ENCODE measurements around the gene BAIAP2.

DNA sequence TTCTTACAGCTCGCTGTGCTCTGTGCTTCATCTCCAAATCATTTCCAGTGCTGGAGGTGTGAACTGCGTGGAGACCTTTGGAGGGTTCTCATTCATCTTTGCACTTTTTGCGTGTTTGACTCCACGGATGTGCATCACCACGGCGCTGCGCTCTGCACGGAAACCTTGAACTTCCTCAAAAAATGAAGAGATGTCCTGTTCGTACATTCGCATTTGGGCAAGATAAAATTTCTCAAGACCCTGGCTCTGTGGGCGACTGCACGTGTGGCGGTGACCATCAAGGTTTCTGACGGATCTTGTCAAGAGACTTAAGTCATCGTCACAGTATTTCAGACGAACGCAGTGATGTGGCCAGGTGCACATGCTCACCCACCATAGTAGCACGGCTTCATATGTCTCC lies 120.0 kb downstream of the BAIAP2 start:
- TF ChIP-seq, protein P1, sequence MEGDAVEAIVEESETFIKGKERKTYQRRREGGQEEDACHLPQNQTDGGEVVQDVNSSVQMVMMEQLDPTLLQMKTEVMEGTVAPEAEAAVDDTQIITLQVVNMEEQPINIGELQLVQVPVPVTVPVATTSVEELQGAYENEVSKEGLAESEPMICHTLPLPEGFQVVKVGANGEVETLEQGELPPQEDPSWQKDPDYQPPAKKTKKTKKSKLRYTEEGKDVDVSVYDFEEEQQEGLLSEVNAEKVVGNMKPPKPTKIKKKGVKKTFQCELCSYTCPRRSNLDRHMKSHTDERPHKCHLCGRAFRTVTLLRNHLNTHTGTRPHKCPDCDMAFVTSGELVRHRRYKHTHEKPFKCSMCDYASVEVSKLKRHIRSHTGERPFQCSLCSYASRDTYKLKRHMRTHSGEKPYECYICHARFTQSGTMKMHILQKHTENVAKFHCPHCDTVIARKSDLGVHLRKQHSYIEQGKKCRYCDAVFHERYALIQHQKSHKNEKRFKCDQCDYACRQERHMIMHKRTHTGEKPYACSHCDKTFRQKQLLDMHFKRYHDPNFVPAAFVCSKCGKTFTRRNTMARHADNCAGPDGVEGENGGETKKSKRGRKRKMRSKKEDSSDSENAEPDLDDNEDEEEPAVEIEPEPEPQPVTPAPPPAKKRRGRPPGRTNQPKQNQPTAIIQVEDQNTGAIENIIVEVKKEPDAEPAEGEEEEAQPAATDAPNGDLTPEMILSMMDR (CRISPR knock-in tag; IDR thresholded peaks at IDR 0.05), result no peak
- TF ChIP-seq IRF2 (CRISPR knock-in tag; IDR thresholded peaks at IDR 0.05) (no peak), FOXP1 (IDR thresholded peaks at IDR 0.05) (no peak), FOXP1 (CRISPR knock-in tag; IDR thresholded peaks at IDR 0.05) (no peak), MTF2 (CRISPR knock-in tag; IDR thresholded peaks at IDR 0.05; ENCODE audit: borderline replicate concordance) (no peak), STAG1 (CRISPR knock-in tag; IDR thresholded peaks at IDR 0.05) (no peak), PHF20 (CRISPR knock-in tag; IDR thresholded peaks at IDR 0.05) (no peak), EP300 (IDR thresholded peaks at IDR 0.05; ENCODE audit: low read depth in 2 of 2, low read length in 2 of 2) (no peak), EP300 (CRISPR knock-in tag; IDR thresholded peaks at IDR 0.05; ENCODE audit: borderline replicate concordance) (no peak), SMC3 (IDR thresholded peaks at IDR 0.05; ENCODE audit: low read length) (no peak), CBX5 (CRISPR knock-in tag; IDR thresholded peaks at IDR 0.05; ENCODE audit: borderline replicate concordance) (no peak), IKZF1 (IDR thresholded peaks at IDR 0.05) (no peak)
- TF ChIP-seq, protein P2, sequence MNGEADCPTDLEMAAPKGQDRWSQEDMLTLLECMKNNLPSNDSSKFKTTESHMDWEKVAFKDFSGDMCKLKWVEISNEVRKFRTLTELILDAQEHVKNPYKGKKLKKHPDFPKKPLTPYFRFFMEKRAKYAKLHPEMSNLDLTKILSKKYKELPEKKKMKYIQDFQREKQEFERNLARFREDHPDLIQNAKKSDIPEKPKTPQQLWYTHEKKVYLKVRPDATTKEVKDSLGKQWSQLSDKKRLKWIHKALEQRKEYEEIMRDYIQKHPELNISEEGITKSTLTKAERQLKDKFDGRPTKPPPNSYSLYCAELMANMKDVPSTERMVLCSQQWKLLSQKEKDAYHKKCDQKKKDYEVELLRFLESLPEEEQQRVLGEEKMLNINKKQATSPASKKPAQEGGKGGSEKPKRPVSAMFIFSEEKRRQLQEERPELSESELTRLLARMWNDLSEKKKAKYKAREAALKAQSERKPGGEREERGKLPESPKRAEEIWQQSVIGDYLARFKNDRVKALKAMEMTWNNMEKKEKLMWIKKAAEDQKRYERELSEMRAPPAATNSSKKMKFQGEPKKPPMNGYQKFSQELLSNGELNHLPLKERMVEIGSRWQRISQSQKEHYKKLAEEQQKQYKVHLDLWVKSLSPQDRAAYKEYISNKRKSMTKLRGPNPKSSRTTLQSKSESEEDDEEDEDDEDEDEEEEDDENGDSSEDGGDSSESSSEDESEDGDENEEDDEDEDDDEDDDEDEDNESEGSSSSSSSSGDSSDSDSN (CRISPR knock-in tag; IDR thresholded peaks at IDR 0.05), result no peak
